ENCODE measurements around the gene RPS6KA5. TPM values are rescaled to one million over a fixed set of nuclear protein-coding genes. Genes with fewer than 3 reads are reported as not detected.
A peak's percentile ranks its signal among the peaks of the same experiment; 100 is the strongest.

Gene RPS6KA5
- total RNA-seq, 1 donor from 2014 or later: 9.1 TPM

GRCh38 chr14:91027561-91027960 lies 32.9 kb downstream of the RPS6KA5 start:
- ATAC-seq: no peak

DNA sequence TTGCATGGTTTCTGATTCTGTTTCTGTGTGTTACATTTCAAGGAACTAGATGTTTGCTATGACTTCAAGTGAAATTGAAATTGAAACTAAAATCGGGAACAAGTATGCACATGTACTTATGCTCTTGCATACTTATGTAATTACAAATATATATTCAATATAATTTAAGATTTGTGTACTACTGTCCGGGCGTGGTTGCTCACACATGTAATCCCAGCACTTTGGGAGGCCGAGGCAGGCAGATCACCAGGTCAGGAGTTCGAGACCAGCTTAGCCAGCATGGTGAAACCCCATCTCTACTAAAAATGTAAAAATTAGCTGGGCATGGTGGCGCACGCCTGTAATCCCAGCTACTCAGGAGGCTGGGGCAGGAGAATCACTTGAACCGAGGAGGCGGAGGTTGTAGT lies 37.8 kb downstream of the RPS6KA5 start:
- ATAC-seq: peak; percentile 70

- peak; percentile 28 for ATAC-seq
These were observed 38.3 kb downstream of the RPS6KA5 start for GRCh38 chr14:91021991-91022621.

GRCh38 chr14:91021115-91021514 lies 39.3 kb downstream of the RPS6KA5 start:
- no peak for ATAC-seq

- ATAC-seq: peak; percentile 36
These were observed 40.8 kb downstream of the RPS6KA5 start for GRCh38 chr14:91019673-91020072.

DNA sequence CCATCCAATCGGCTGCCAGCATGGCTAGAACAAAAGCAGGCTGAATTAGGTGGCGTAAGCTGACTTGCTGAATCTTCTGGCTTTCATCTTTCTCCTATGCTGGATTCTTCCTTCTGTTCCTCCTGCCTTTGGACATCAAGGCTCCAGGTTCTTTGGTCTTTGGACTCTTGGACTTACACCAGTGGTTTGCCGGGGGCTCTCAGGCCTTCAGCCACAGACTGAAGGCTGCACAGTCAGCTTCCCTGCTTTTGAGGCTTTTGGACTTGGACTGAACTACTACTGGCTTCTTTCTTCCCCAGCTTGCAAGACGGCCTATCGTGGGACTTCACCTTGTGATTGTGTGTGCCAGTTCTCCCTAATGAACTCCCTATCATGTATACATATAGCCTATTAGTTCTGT lies 42.0 kb downstream of the RPS6KA5 start:
- ATAC-seq: no peak

DNA sequence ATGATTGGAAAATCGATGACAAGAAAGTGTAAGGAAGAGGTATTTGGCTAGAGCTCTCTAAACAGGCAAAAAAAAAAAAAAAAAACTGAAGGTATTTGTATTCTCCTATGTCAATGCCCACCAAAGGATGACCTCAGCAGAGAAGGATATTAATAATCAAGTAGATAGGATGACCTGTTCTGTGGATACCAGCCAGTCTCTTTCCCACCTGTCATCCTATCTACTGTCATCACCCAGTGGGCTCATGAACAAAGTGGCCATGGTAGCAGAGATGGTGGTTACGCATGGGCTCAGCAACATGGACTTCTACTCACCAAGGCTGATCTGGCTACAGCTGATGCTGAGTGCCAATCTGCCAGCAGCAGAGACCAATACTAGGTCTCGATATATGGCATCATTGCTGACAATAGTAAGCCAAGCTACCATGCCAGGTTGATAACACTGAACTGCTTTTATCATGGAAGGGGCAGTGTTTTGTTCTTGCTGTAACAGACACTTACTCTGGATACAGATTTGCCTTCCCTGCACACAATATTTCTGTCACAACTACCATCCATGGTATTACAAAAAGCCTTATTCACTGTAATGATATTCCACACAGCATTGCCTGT lies 43.5 kb downstream of the RPS6KA5 start:
- ATAC-seq: no peak

DNA sequence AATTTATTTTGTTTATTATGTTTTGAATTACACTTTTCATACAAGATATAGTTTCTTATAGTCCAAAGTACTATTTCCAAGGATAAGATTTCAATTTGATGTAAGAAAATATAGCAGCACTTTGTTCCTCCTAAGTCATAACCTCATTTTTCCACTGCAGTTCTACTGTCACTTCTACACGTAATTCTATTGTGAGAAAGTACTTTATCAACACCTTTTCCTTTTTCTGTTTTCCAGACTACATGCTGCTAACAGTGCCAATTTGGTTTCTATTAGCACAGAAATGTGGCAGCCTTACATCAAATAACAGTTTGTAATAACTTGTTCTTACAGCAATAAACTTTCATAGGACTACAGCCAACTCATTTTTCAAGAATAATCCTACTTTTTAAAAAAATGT lies 45.0 kb downstream of the RPS6KA5 start:
- ATAC-seq: no peak

- no peak for ATAC-seq
These were observed 48.4 kb downstream of the RPS6KA5 start for GRCh38 chr14:91012045-91012444.

GRCh38 chr14:91010153-91010533 lies 50.3 kb downstream of the RPS6KA5 start:
- ATAC-seq: no peak

DNA sequence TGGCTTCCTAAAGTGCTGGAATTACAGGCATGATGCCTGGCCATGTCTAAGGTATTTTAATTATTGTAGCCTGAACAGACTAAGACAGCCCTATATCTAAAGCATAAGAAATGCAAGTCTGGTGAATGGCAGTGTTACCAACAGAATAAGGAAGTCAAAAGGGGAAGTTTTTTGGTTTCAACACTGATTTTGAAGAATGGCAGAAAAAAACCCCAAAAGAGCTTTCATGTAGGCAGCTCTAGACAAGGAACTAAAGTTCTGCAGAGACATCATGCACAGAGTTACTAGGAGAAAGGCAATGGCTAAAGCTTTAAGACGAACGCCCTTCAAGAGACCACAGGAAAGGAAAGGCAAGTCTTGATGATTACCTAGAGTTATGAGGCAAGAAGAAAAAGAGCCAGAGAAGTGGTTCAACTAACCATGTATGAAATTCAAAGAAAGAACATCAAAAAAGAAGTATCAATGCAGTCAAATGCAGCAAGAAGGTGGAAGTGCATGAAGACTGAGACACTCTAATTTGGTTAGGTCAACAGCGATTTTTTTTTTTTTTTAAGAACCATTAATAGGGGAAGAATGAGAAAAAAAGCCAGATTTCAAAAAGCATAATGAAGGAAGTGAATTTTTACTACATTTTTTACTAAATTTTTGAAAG lies 50.8 kb downstream of the RPS6KA5 start:
- peak; percentile 31 for ATAC-seq

- ATAC-seq: peak; percentile 87
These were observed 51.6 kb downstream of the RPS6KA5 start for GRCh38 chr14:91008759-91009409.

- peak; percentile 85 for ATAC-seq
These were observed 54.7 kb downstream of the RPS6KA5 start for GRCh38 chr14:91005716-91006115.

DNA sequence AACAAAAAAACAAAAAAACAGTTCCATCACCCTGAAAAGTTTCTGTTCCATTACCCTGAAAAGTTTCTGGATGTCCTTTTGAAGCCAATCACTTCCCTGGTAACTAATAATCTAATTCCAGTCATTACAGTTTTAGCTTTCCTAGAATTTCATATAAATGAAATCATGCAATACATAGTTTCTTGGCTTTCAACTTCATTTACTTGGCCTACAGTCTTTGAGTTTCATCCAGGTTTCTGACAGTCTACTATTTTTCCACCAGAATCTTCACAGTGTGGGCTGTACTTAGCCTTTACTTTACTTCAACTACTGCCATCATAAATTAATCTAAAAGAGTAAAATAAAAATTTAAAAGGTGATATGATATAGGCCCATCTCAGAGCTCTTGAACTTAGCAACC lies 55.5 kb downstream of the RPS6KA5 start:
- no peak for ATAC-seq

GRCh38 chr14:90999299-90999698 lies 61.1 kb downstream of the RPS6KA5 start:
- no peak for ATAC-seq

- ATAC-seq: no peak
These were observed 63.5 kb downstream of the RPS6KA5 start for GRCh38 chr14:90996967-90997366.

DNA sequence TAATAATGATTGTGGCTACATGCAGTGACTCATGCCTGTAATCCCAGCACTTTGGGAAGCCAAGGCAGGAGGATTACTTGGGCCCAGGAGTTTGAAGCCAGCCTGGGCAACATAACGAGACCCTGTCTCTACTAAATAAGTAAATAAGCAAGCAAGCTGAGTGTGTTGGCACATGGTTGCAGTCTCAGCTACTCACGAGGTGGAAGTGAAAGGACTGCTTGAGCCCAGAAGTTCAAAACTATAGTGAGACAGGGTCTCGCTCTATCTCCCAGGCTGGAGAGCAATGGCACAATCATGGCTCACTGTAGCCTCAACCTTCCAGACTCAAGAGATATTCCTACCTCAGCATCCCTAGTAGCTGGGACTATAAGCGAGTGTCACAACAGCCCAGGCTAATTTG lies 64.7 kb downstream of the RPS6KA5 start:
- ATAC-seq: no peak

DNA sequence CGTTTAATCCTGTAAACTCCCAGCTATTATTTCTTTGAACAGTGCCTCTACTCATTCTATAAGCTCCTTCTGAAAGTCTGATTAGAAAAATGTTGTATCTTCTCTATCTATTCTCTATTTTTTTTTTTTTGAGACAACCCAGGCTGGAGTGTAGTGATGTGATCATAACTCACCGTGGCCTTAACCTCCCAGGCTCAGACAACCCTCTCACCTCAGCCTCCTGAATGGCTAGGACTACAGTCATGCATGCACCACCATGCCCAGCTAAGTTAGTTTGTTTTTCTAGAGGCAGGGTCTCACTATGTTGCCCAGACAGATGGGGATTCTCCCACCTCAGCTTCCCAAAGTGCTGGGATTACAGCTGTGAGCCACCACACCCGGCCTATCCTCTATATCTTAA lies 66.6 kb downstream of the RPS6KA5 start:
- ATAC-seq: no peak

DNA sequence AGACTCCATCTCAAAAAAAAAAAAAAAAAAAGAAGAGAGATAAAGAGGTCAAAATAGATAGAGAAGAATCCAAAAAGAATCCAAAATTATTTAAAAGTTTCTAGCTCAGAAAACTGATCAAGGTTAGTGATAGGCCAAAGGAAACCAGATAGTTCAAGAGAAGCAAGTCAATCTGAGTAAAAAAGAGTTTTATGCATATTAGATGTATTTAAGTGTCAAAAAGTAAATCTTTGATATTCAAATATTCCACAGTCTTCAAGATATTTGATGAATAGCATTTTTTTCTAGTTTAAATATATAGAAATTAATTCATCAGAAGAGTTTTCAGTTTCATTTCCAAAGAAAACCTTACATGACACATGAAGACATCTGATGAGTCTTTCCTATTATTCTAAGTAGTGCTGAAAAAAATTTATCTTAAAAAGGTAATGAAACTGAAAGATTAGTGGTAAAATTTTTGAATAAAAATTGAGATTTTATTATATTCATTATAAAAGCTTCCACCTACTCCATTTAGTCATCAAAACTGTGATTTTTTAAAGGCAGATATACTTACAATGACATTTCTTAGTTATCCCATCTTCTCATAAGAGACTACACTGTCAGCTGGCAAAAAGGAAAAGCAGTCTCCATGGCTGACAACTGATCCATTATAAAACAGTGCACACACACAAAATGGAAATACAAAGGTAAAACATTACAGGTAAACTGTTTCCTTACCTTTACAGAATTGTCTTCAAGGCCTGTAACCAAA lies 68.6 kb downstream of the RPS6KA5 start:
- ATAC-seq: no peak

GRCh38 chr14:90990141-90990540 lies 70.3 kb downstream of the RPS6KA5 start:
- ATAC-seq: no peak

GRCh38 chr14:90987140-90987539 lies 73.3 kb downstream of the RPS6KA5 start:
- ATAC-seq: no peak

- ATAC-seq: peak; percentile 73
These were observed 73.9 kb downstream of the RPS6KA5 start for GRCh38 chr14:90986510-90986909.

Measured in esophagus mucosa (tissue), 1 donor.